Measurements from ENCODE around the gene PIK3CG. TPM values are rescaled to one million over a fixed set of nuclear protein-coding genes. Genes with fewer than 3 reads are reported as not detected.

PIK3CG gene
- total RNA-seq, 2 experiments from 2014 or later: 30.8 to 32.5 TPM

Other genes starting within 250 kb of the PIK3CG start
- gene CCDC71L, start 204.1 kb upstream of the PIK3CG start, total RNA-seq: 10 to 100 TPM; 10.4 to 11.1 TPM
- gene PRKAR2B, start 179.4 kb downstream of the PIK3CG start, total RNA-seq: under 1 TPM; 0.33 to 0.60 TPM

Measured in CD8-positive, alpha-beta T cell (primary cell).